K562 (cell line): ENCODE data around the gene FASN. TPM values are rescaled to one million over a fixed set of nuclear protein-coding genes. Genes with fewer than 3 reads are reported as not detected.

Source experiments
- ARHGAP35 ChIP-seq: fragments of 450-650 bp; IDR thresholded peaks from 2 replicates; pipeline ENCODE4 v1.6.1; 2018; ENCODE audit not compliant: partially characterized antibody
- CEBPG ChIP-seq, 3 experiments: fragments of 200-800 bp in 1 of 3; sonication (Bioruptor generic) in 1 of 3; sonication (generic) in 1 of 3; formaldehyde crosslinking in 1 of 3; IDR thresholded peaks in 2 of 3; conservative IDR thresholded peaks in 1 of 3; 2 replicates each; pipeline versions ENCODE4 v1.6.1 to v1.8.0; 2016 to 2022; ENCODE audit warnings: missing compliant biosample characterization in 2 of 3, missing genetic modification characterization in 2 of 3, mild to moderate bottlenecking in 1 of 3, missing genetic modification reagents in 1 of 3
- FOXJ3 ChIP-seq: sonication (generic); formaldehyde crosslinking; IDR thresholded peaks from 2 replicates; pipeline ENCODE4 v1.4.0; 2020; ENCODE audit warnings: mild to moderate bottlenecking, missing genetic modification reagents
- KDM5B ChIP-seq: fragments of 200-600 bp; sonication (generic); IDR thresholded peaks from 2 replicates; pipeline ENCODE4 v1.6.1; 2012; ENCODE audit warnings: low read depth, mild to moderate bottlenecking, moderate library complexity, low read length, control low read depth, inconsistent platforms; ENCODE audit not compliant: insufficient replicate concordance
- PKNOX1 ChIP-seq: fragments of 450-650 bp; IDR thresholded peaks from 2 replicates; pipeline ENCODE4 v1.6.1; 2016
- PPARD ChIP-seq: fragments of 250-450 bp; sonication (Bioruptor Pico); IDR thresholded peaks from 2 replicates; pipeline ENCODE4 v1.8.0; 2022; ENCODE audit warnings: inconsistent platforms, mild to moderate bottlenecking, moderate library complexity
- RBFOX2 ChIP-seq: fragments of 200-400 bp; formaldehyde crosslinking; IDR thresholded peaks from 2 replicates; pipeline ENCODE4 v1.6.1; 2017; ENCODE audit warnings: low read depth, mild to moderate bottlenecking, low read length, moderate library complexity
- SMAD2 ChIP-seq: fragments of 150-350 bp; IDR thresholded peaks from 2 replicates; pipeline ENCODE4 v1.6.1; 2014; ENCODE audit warnings: low read depth, mild to moderate bottlenecking, low read length
- ZNF23 ChIP-seq: fragments of 250-450 bp; sonication (Bioruptor Pico); IDR thresholded peaks from 2 replicates; pipeline ENCODE4 v1.4.0; 2020; ENCODE audit warnings: mild to moderate bottlenecking
- ZNF780A ChIP-seq: fragments of 250-450 bp; sonication (Bioruptor Pico); IDR thresholded peaks from 2 replicates; pipeline ENCODE4 v1.5.0; 2021; ENCODE audit warnings: mild to moderate bottlenecking
- polyA plus RNA-seq, 8 experiments: library from polyadenylated mRNA; depleted of rRNA in 4 of 8; stranded (reverse) in 5 of 8; unstranded in 3 of 8; fragments of >200 nt; fragmentation: Nextera tagmentation in 2 of 8; fragmentation: Illumina TruSeq in 1 of 8; extraction: Ambion mirVana in 2 of 8; extraction: Trizol in 1 of 8; gene quantifications; 2 replicates each; pipeline versions ENCODE4 v1.2.1 to v1.2.3, GENCODE V29; 2011 to 2014; ENCODE audit warnings: inconsistent platforms in 1 of 8, missing spikeins in 1 of 8
- total RNA-seq, 7 experiments: library from RNA; depleted of rRNA in 6 of 7; stranded (reverse); fragments of >200 nt in 6 of 7; fragmentation: Illumina TruSeq in 2 of 7; extraction: Trizol in 2 of 7; gene quantifications; 2 replicates each; pipeline versions ENCODE4 v1.2.1 to v1.2.3, GENCODE V29; 2011 to 2021; ENCODE audit warnings: low replicate concordance in 1 of 7
- TF ChIP-seq, protein P1 (sequence below), 2 experiments: fragments of 450-650 bp in 1 of 2; sonication (generic) in 1 of 2; formaldehyde crosslinking in 1 of 2; IDR thresholded peaks; 2 replicates each; pipeline versions ENCODE4 v1.7.1 to v1.9.0; 2016 to 2022; ENCODE audit warnings: inconsistent platforms in 1 of 2, mild to moderate bottlenecking in 1 of 2, missing genetic modification reagents in 1 of 2
- TF ChIP-seq, protein P2 (sequence below): fragments of 250-450 bp; sonication (Bioruptor Pico); IDR thresholded peaks from 2 replicates; pipeline ENCODE4 v1.4.0; 2020; ENCODE audit warnings: mild to moderate bottlenecking, moderate library complexity

FASN gene
- total and polyA plus RNA-seq, 9 of the 15 experiments (the other 6 are each of a cell fraction or from before 2014, with no cell fraction given) = 0.15 to 663 (median 49.9) TPM

- TF ChIP-seq, protein P1, sequence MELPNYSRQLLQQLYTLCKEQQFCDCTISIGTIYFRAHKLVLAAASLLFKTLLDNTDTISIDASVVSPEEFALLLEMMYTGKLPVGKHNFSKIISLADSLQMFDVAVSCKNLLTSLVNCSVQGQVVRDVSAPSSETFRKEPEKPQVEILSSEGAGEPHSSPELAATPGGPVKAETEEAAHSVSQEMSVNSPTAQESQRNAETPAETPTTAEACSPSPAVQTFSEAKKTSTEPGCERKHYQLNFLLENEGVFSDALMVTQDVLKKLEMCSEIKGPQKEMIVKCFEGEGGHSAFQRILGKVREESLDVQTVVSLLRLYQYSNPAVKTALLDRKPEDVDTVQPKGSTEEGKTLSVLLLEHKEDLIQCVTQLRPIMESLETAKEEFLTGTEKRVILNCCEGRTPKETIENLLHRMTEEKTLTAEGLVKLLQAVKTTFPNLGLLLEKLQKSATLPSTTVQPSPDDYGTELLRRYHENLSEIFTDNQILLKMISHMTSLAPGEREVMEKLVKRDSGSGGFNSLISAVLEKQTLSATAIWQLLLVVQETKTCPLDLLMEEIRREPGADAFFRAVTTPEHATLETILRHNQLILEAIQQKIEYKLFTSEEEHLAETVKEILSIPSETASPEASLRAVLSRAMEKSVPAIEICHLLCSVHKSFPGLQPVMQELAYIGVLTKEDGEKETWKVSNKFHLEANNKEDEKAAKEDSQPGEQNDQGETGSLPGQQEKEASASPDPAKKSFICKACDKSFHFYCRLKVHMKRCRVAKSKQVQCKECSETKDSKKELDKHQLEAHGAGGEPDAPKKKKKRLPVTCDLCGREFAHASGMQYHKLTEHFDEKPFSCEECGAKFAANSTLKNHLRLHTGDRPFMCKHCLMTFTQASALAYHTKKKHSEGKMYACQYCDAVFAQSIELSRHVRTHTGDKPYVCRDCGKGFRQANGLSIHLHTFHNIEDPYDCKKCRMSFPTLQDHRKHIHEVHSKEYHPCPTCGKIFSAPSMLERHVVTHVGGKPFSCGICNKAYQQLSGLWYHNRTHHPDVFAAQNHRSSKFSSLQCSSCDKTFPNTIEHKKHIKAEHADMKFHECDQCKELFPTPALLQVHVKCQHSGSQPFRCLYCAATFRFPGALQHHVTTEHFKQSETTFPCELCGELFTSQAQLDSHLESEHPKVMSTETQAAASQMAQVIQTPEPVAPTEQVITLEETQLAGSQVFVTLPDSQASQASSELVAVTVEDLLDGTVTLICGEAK (IDR thresholded peaks at IDR 0.05) = no peak
- TF ChIP-seq, protein P1 (CRISPR knock-in tag; IDR thresholded peaks at IDR 0.05) = no peak
- TF ChIP-seq PPARD (CRISPR knock-in tag) (no peak), ZNF23 (CRISPR knock-in tag) (no peak), KDM5B (no peak), SMAD2 (no peak), ARHGAP35 (no peak), CEBPG (CRISPR knock-in tag; IDR thresholded peaks at IDR 0.05) (no peak), CEBPG (tag; conservative IDR thresholded peaks at IDR 0.05 in 1 of 2, IDR thresholded peaks at IDR 0.05 in 1 of 2) (no peak), ZNF780A (CRISPR knock-in tag) (no peak), RBFOX2 (peak; percentile 70), FOXJ3 (CRISPR knock-in tag) (no peak), PKNOX1 (no peak)
- TF ChIP-seq, protein P2, sequence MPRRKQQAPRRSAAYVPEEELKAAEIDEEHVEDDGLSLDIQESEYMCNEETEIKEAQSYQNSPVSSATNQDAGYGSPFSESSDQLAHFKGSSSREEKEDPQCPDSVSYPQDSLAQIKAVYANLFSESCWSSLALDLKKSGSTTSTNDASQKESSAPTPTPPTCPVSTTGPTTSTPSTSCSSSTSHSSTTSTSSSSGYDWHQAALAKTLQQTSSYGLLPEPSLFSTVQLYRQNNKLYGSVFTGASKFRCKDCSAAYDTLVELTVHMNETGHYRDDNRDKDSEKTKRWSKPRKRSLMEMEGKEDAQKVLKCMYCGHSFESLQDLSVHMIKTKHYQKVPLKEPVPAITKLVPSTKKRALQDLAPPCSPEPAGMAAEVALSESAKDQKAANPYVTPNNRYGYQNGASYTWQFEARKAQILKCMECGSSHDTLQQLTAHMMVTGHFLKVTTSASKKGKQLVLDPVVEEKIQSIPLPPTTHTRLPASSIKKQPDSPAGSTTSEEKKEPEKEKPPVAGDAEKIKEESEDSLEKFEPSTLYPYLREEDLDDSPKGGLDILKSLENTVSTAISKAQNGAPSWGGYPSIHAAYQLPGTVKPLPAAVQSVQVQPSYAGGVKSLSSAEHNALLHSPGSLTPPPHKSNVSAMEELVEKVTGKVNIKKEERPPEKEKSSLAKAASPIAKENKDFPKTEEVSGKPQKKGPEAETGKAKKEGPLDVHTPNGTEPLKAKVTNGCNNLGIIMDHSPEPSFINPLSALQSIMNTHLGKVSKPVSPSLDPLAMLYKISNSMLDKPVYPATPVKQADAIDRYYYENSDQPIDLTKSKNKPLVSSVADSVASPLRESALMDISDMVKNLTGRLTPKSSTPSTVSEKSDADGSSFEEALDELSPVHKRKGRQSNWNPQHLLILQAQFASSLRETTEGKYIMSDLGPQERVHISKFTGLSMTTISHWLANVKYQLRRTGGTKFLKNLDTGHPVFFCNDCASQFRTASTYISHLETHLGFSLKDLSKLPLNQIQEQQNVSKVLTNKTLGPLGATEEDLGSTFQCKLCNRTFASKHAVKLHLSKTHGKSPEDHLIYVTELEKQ (CRISPR knock-in tag) = no peak
Observed at GRCh38 chr17:82088838-82089722, 9.0 kb downstream of the FASN start (continued).
